Measurements from ENCODE around the gene HDAC1.

DNA sequence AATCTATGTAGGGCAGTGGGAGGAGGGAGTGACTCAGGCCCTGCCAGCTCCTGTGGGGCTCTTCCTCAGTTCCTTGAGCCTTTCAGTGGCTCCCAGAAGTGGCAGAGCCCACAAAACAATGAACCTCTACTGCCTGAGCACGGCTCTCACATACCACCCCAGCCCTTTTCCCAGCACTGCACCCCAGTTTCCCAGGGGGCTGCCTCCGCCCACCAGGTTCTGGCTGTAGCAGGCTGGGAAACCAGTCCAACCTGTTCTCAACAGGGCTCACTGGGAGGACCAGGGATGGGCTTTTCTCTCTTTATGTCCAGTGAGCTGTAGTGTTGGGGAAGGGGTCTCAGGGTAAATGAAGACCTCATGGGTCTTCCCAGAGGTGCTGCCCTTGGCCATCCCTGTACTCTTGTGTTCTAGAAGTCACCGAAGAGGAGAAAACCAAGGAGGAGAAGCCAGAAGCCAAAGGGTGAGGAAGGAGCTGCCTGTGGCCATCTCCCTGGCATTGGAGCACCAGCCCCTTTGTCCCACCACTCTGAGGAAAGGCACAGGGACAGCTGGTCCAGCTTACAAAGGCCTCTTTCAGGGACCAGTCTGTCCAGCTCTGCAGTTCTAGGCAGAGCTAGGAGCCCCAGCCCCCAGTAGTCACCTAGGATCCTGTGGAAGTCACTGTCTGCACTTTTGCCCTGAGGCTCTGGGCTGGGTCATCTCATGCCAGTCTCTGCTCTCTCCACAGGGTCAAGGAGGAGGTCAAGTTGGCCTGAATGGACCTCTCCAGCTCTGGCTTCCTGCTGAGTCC, 40.6 kb downstream of the HDAC1 start:
- TF ChIP-seq, protein P1, sequence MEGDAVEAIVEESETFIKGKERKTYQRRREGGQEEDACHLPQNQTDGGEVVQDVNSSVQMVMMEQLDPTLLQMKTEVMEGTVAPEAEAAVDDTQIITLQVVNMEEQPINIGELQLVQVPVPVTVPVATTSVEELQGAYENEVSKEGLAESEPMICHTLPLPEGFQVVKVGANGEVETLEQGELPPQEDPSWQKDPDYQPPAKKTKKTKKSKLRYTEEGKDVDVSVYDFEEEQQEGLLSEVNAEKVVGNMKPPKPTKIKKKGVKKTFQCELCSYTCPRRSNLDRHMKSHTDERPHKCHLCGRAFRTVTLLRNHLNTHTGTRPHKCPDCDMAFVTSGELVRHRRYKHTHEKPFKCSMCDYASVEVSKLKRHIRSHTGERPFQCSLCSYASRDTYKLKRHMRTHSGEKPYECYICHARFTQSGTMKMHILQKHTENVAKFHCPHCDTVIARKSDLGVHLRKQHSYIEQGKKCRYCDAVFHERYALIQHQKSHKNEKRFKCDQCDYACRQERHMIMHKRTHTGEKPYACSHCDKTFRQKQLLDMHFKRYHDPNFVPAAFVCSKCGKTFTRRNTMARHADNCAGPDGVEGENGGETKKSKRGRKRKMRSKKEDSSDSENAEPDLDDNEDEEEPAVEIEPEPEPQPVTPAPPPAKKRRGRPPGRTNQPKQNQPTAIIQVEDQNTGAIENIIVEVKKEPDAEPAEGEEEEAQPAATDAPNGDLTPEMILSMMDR (IDR thresholded peaks at IDR 0.05 in 4 of 5, conservative IDR thresholded peaks at IDR 0.05 in 1 of 5), result no peak
- no peak for TF ChIP-seq POLR2A (IDR thresholded peaks at IDR 0.05)
